MM.1S (cell line): ENCODE data around the gene SAMD5.

ENCODE experiments used
- EZH2 ChIP-seq: fragments of 300-600 bp; sonication (generic); optimal IDR thresholded peaks from 2 replicates; pipeline ENCODE3; 2017; ENCODE audit warnings: low read depth, mild to moderate bottlenecking, antibody characterized with exemption, low read length, mixed read lengths
- EZH2phosphoT487 ChIP-seq: fragments of 300-600 bp; sonication (generic); IDR thresholded peaks from 2 replicates; pipeline ENCODE4 v1.6.1; 2018; ENCODE audit warnings: antibody characterized with exemption, low read length
- TF ChIP-seq, protein P1 (sequence below): fragments of 300-600 bp; sonication (generic); IDR thresholded peaks from 2 replicates; pipeline ENCODE4 v1.5.1; 2016; ENCODE audit warnings: antibody characterized with exemption, low read length, mixed read lengths

DNA sequence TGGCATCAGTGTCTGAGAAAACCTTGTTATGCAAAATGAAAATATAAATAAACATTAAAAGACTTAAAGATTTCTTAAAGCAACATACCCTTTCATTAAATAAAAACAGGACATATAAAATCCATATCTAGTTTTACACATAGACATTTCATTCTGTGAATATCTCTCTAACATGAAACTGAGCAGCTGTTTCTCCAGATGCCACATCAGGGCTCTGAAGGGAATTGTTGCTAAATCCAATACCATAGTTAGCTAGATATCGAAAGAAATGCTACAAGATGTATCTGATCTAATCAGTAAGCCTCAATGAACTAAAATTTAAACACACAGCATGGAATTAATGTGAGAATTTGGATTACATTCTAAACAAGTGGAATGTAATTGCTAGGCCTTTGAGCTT lies 74.5 kb downstream of the SAMD5 start:
- TF ChIP-seq, protein P1, sequence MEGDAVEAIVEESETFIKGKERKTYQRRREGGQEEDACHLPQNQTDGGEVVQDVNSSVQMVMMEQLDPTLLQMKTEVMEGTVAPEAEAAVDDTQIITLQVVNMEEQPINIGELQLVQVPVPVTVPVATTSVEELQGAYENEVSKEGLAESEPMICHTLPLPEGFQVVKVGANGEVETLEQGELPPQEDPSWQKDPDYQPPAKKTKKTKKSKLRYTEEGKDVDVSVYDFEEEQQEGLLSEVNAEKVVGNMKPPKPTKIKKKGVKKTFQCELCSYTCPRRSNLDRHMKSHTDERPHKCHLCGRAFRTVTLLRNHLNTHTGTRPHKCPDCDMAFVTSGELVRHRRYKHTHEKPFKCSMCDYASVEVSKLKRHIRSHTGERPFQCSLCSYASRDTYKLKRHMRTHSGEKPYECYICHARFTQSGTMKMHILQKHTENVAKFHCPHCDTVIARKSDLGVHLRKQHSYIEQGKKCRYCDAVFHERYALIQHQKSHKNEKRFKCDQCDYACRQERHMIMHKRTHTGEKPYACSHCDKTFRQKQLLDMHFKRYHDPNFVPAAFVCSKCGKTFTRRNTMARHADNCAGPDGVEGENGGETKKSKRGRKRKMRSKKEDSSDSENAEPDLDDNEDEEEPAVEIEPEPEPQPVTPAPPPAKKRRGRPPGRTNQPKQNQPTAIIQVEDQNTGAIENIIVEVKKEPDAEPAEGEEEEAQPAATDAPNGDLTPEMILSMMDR: no peak
- no peak for TF ChIP-seq EZH2phosphoT487
- TF ChIP-seq EZH2: no peak
